Renal cortical epithelial cell (primary cell): ENCODE data around the gene ARHGAP24. TPM values are rescaled to one million over a fixed set of nuclear protein-coding genes. Genes with fewer than 3 reads are reported as not detected.

Experiments
- DNase-seq: peaks from one replicate; pipeline ENCODE4 v3.0.0-alpha.2; 2011; ENCODE audit warnings: low read depth
- total RNA-seq: library from RNA; depleted of rRNA; stranded (reverse); fragments of >200 nt; gene quantifications from 2 replicates; pipeline ENCODE4 v1.2.3, GENCODE V29; 2014

Gene ARHGAP24
- total RNA-seq, result 7.8 and 63.1 TPM in 2 replicates

GRCh38 chr4:85474818-85475630 is at the start of gene ARHGAP24:
ARHGAP24 (plus strand) TSS chr4:85475150.
- DNase-seq, result peak; percentile 94

DNA sequence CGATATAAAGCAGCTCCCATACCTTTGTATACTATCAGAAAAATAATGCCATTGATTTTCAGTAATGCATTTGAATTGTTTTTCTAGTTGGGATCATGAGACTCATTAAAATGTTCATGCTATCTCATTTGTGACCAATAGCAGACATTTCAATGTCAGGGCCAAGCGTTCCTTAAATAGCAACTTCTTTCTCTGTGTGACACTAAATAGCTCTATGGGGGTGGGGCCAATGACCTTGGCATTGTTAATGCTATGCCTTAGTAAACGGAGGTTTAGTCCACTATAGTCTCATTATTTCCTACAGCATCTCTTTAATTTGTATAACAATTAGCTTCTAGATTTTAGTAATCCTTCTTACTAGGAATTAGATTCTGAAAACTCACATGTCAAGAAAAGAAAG is 48.6 kb upstream of the ARHGAP24 start:
- no peak for DNase-seq

- no peak for DNase-seq
These were observed 47.8 kb upstream of the ARHGAP24 start for GRCh38 chr4:85427123-85427522.

DNA sequence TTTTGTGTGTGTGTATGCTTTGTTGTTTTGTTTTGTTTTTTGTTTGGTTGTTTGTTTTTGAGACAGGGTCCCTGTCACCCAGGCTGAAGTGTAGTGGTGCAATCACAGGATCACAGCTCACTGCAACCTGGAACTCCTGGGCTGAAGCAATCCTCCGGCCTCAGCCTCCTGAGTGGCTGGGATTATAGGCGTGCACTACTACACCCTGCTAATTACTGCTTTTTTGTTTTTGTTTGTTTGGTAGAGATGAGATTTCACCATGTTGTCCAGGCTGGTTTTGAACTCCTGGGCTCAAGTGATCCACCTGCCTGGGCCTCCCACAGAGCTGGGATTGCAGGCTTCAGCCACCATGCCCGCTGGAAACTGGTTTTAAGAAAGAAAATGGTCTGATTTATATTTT is 44.7 kb upstream of the ARHGAP24 start:
- DNase-seq, result no peak

GRCh38 chr4:85430697-85431096 is 44.3 kb upstream of the ARHGAP24 start:
- peak; percentile 7 for DNase-seq

DNA sequence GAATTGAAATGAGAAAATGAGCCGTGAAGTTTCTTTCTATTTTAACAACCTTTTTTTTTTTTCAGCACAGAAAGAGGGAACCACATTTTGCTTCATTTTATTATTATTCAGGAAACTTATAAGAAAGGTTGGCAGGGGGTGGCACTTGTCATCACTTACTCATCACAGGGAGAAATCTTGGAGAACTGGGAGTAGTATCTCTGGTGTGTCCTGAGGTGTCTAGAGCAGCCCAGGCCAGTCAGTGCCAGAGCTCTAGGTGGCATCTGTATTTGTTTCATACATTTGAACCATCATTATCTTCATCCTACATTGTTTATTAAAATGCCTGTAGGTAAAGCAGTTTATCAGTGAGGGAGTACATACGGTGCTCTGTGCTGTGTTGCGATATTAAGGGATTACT is 43.8 kb upstream of the ARHGAP24 start:
- DNase-seq, result no peak

- DNase-seq, result no peak
These were observed 43.0 kb upstream of the ARHGAP24 start for GRCh38 chr4:85431881-85432485.

DNA sequence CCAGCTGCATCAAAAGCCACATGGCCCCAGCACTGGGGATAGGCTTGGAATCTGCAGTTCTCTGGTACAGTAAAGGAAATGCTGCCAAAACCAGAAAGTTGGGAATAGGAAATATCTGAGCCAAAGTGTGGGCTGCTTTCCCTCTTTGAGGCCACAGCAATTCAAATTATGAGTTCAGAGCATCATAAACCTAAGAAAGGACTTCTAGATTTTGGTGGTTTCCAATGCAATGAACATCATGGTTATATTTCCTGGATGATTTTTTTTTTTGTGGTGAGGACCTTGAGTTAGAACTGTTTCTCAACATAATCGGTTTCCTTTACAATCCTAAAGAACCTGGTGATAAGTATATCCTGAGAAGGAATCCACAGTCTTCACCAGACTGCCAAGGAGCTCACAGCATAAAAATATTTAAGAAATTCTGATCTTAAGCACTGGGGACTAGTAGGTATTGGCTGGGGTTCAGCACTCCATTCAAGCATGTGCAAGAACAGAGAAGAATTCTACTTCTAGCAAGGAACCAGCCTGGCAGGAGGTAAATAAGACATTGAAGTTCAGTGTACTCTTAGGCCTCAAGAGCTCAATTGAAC is 29.8 kb upstream of the ARHGAP24 start:
- DNase-seq, result no peak

DNA sequence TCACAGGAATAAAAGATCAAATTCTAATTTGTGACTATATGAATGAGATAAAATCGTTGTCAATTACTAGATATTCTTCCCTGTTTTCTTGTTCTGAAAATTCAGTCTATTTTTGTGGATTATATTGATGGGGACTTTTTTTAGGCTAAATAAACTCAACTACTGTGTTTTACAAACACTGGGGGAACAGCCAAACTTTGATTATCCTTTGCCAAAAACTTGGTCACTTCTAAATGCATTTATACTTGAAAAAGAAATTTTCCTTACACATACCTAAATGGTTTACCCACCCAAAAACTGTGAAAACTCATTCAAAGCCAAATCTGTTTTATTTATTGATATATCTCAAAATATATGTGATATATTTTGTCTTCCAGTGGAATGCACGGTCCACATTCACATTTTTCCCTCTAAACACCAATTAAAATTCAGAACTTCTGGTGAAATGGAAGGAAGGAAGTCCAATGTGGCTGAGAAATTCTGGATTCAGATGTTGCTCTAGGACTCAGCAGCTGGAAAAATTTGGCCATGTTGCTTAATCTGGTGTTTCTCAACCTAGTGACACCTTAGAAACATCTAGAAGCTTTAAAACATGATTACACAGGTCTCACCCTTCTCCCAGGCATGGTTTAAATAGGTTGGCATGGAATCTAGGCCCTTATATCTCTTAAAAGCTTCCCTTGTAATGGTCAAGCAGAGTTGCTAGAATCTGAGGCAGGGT is 28.6 kb upstream of the ARHGAP24 start:
- DNase-seq, result no peak

DNA sequence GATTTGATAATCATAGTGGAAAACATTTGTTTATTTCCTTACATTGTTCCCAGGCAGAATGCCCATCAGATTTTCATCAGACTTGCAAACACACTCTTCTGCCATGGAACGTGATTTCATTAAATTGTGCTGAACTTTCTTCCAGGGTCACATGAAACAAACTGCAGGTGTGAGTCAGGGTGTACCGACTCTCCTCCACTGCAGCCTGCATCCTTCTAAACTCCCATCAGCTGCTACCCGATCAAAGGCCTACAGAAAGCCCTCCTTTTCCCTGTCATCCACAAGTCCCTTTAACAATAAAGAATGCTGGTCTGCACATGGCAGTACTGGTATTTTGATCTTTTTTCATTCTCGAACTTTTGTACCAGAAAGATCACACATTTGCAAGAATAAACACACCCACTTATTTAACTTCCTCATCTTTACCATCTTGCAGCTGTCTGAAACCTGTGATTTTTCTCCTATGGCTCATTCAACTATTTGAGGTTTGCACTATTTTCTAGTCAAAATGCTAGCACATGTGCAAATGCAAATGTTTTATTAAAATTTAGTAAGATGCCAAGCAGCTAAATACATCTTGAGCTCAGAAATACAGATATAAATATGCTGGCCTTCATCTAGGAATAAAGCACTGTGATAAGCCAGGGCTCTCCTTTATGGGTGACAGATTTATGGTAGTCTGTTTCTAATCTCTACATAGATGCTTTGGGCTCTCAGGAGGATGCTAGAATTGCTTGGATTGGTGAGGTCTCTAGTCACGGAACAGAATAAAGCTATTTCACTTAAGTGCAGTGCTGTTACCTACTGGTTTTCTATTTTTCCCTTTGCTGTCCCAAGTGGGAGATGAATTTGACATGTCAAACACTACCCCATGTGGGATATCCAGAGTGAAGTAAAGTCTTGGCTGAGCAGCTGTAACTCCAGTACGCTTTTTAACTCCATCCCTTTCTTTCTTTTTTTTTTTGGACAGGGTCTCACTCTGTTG is 25.8 kb upstream of the ARHGAP24 start:
- DNase-seq, result no peak

DNA sequence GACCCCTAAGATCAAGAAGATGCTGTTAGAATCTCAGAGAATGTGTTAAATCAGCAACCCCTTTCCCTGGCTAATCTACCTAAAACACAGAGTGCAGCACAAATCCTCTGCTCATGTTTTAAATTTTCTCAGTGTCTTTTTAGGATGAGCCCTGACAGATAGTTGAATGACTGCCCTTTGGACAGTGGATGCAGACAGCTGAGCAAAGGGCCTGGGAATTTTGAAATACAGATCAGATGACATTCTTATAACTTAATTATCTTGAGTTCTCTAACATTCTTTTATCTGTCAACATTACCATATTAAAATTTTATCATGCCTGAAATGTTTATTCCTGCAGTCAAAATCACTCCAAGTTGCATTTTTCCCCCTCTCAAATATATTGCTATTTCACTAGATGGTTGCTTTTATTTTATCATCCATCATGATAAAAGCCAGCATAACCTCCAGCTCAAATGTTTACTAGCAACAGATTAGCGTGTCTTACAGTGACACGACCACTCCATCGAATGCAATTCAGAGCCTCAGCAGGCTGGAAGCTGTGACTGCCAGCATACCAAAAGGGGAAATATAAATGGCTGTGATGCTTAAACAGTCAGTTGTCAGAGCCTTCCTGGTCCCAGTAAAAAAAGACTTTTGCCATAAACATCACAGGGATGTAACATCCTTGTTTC is 22.8 kb upstream of the ARHGAP24 start:
- no peak for DNase-seq

- DNase-seq, result no peak
These were observed 19.0 kb upstream of the ARHGAP24 start for GRCh38 chr4:85455942-85456341.

DNA sequence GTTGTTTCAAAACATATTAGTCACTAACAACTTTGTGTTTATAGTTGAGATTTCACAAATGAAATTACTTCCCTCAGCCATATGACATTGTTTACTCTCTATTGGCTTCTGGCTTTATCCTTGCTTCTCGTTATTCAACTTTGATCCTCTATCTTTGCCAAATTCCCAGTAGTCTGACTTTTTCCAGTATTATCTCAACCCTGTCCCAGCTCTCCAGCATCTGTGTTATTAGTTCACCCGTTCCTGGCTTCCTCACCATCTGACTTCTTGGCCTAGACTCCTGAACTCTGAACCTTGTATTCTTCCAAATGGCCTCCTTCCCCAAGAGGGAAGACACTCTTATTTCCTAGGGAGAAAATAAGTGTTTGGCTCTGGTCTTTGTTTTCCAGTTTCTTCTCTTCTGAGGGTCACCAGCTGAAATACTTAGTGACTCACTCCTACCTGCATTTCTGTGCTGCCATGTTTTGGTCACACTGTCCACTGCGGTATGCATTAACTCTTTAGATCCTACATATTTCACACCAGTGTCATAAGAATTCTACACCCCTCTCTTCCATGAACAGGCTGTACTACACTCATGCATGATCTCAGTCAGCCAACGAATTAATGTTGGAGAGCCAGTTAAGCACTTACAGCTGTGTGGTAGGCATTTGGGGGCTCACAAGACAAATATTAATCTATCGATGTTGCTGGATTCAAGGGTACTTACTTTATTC is 17.0 kb upstream of the ARHGAP24 start:
- DNase-seq, result no peak

GRCh38 chr4:85459736-85460135 is 15.2 kb upstream of the ARHGAP24 start:
- DNase-seq, result no peak

- DNase-seq, result no peak
These were observed 594 bp upstream of the ARHGAP24 start for GRCh38 chr4:85474356-85474755.

- no peak for DNase-seq
These were observed 782 bp downstream of the ARHGAP24 start for GRCh38 chr4:85475631-85476233.

- no peak for DNase-seq
These were observed 1.4 kb downstream of the ARHGAP24 start for GRCh38 chr4:85476381-85476780.

- DNase-seq, result no peak
These were observed 2.6 kb downstream of the ARHGAP24 start for GRCh38 chr4:85477534-85477933.

GRCh38 chr4:85478576-85478975 is 3.6 kb downstream of the ARHGAP24 start:
- no peak for DNase-seq
